HG03575 (cell line): ENCODE data around the gene CCSER1.

ENCODE experiments used
- ATAC-seq: cut with Tn5 transposase; IDR thresholded peaks from one replicate; pipeline ENCODE4 v1.9.1; 2021; ENCODE audit not compliant: unreplicated experiment, insufficient number of reproducible peaks, low FRiP score; ENCODE audit errors: extremely low read depth

The CCSER1 gene

GRCh38 chr4:90943311-90943710 is 816.1 kb downstream of the CCSER1 start:
- ATAC-seq, result no peak

- ATAC-seq, result no peak
Observed at GRCh38 chr4:90946945-90947344, 819.8 kb downstream of the CCSER1 start.

GRCh38 chr4:90950385-90950841 is 823.2 kb downstream of the CCSER1 start:
- no peak for ATAC-seq

- no peak for ATAC-seq
Observed at GRCh38 chr4:90951037-90951436, 823.8 kb downstream of the CCSER1 start.

- ATAC-seq, result no peak
Observed at GRCh38 chr4:90958256-90958895, 831.2 kb downstream of the CCSER1 start.

- no peak for ATAC-seq
Observed at GRCh38 chr4:90960433-90960832, 833.2 kb downstream of the CCSER1 start.

- ATAC-seq, result no peak
Observed at GRCh38 chr4:90960840-90961239, 833.6 kb downstream of the CCSER1 start.

GRCh38 chr4:90970021-90970420 is 842.8 kb downstream of the CCSER1 start:
- no peak for ATAC-seq

- ATAC-seq, result no peak
Observed at GRCh38 chr4:90977726-90978125, 850.5 kb downstream of the CCSER1 start.

GRCh38 chr4:90979556-90979955 is 852.4 kb downstream of the CCSER1 start:
- no peak for ATAC-seq

GRCh38 chr4:90982813-90983212 is 855.6 kb downstream of the CCSER1 start:
- ATAC-seq, result no peak

- no peak for ATAC-seq
Observed at GRCh38 chr4:90990284-90990683, 863.1 kb downstream of the CCSER1 start.

GRCh38 chr4:90992213-90992612 is 865.0 kb downstream of the CCSER1 start:
- no peak for ATAC-seq

- ATAC-seq, result no peak
Observed at GRCh38 chr4:90994851-90995574, 867.8 kb downstream of the CCSER1 start.

- no peak for ATAC-seq
Observed at GRCh38 chr4:90995996-90996395, 868.8 kb downstream of the CCSER1 start.

GRCh38 chr4:90996813-90997212 is 869.6 kb downstream of the CCSER1 start:
- ATAC-seq, result no peak

GRCh38 chr4:91015861-91016260 is 888.7 kb downstream of the CCSER1 start:
- no peak for ATAC-seq

- ATAC-seq, result no peak
Observed at GRCh38 chr4:91019513-91019912, 892.3 kb downstream of the CCSER1 start.

GRCh38 chr4:91025241-91026148 is 898.3 kb downstream of the CCSER1 start:
- no peak for ATAC-seq

GRCh38 chr4:91028228-91028627 is 901.0 kb downstream of the CCSER1 start:
- no peak for ATAC-seq
